ENCODE results near the gene RPL21. TPM values are rescaled to one million over a fixed set of nuclear protein-coding genes. Genes with fewer than 3 reads are reported as not detected.

The RPL21 gene
- total RNA-seq, 6 donors from 2014 or later: 158 to 853 (median 524) TPM

GRCh38 chr13:27236478-27236877, 14.9 kb upstream of the RPL21 start:
- Histone ChIP-seq H3K4me3 (no peak overlapping the region), H3K9me3 (no peaks in the 10 kb centered on the region), H3K36me3 (no peaks in the 10 kb centered on the region), H3K27me3 (no peaks in the 10 kb centered on the region), H3K27ac (no peak overlapping the region), H3K4me1 (no peaks in the 10 kb centered on the region)
- ATAC-seq (ENCODE audit: low FRiP score in 2 of 2) (no peak), DNase-seq (no peak)
- WGBS, 2 donors: 64 to 65% methylated on average over 2 of the region's 2 CpGs
- no peak for TF ChIP-seq POLR2AphosphoS5 (IDR thresholded peaks at IDR 0.05)
- TF ChIP-seq POLR2A (IDR thresholded peaks at IDR 0.05): no peak
- no peak for TF ChIP-seq CTCF (IDR thresholded peaks at IDR 0.05)
- TF ChIP-seq EP300 (IDR thresholded peaks at IDR 0.05): no peak

- H3K36me3 ChIP-seq: no peaks in the 10 kb centered on the region
- no peaks in the 10 kb centered on the region for H3K4me1 ChIP-seq
- H3K9me3 ChIP-seq: no peaks in the 10 kb centered on the region
- TF ChIP-seq POLR2A (IDR thresholded peaks at IDR 0.05) (no peak), EP300 (IDR thresholded peaks at IDR 0.05) (no peak), POLR2AphosphoS5 (IDR thresholded peaks at IDR 0.05) (no peak), CTCF (IDR thresholded peaks at IDR 0.05) (no peak)
- no peaks in the 10 kb centered on the region for H3K27me3 ChIP-seq
- ATAC-seq (ENCODE audit: low FRiP score in 2 of 2) (no peak), DNase-seq (no peak)
- no peak overlapping the region for H3K27ac ChIP-seq
- no peak overlapping the region for H3K4me3 ChIP-seq
- 88 to 89% methylated on average over 5 of the region's 5 CpGs for WGBS, 2 donors
Observed at GRCh38 chr13:27242702-27243101, 8.7 kb upstream of the RPL21 start.

- ATAC-seq (ENCODE audit: low FRiP score in 2 of 2) (no peak), DNase-seq (no peak)
- H3K27me3 ChIP-seq: no peaks in the 10 kb centered on the region
- no peak overlapping the region for H3K4me3 ChIP-seq
- H3K27ac ChIP-seq: no peak overlapping the region
- H3K36me3 ChIP-seq: no peaks in the 10 kb centered on the region
- TF ChIP-seq POLR2A (IDR thresholded peaks at IDR 0.05) (no peak), EP300 (IDR thresholded peaks at IDR 0.05) (no peak), CTCF (IDR thresholded peaks at IDR 0.05) (no peak), POLR2AphosphoS5 (IDR thresholded peaks at IDR 0.05) (no peak)
- H3K9me3 ChIP-seq: no peaks in the 10 kb centered on the region
- H3K4me1 ChIP-seq: peaks cover 5 to 11% (median 7%) of the 10 kb centered on the region in 4 donors
- 88 to 90% methylated on average over 7 of the region's 7 CpGs for WGBS, 2 donors
Observed at GRCh38 chr13:27245610-27246009, 5.7 kb upstream of the RPL21 start.

GRCh38 chr13:27250833-27251165, 559 bp upstream of the RPL21 start:
- Histone ChIP-seq H3K36me3 (peaks cover 0 to 20% (median 10%) of the 10 kb centered on the region in 4 donors), H3K27me3 (no peaks in the 10 kb centered on the region), H3K4me3 (peak overlapping the region; percentile 27 to 88 (median 76)), H3K9me3 (no peaks in the 10 kb centered on the region), H3K27ac (peak overlapping the region; percentile 93 to 97 (median 96)), H3K4me1 (peaks cover 23 to 50% (median 32%) of the 10 kb centered on the region in 4 donors)
- TF ChIP-seq CTCF (IDR thresholded peaks at IDR 0.05) (no peak), POLR2A (IDR thresholded peaks at IDR 0.05) (no peak), EP300 (IDR thresholded peaks at IDR 0.05) (no peak), POLR2AphosphoS5 (IDR thresholded peaks at IDR 0.05) (no peak)
- no peak for ATAC-seq (ENCODE audit: low FRiP score in 2 of 2)
- 1% methylated on average over 9 of the region's 9 CpGs for WGBS, 2 donors
- no peak for DNase-seq

GRCh38 chr13:27252467-27252866, 1.1 kb downstream of the RPL21 start:
- Histone ChIP-seq H3K9me3 (no peaks in the 10 kb centered on the region), H3K4me1 (peaks cover 23 to 50% (median 32%) of the 10 kb centered on the region in 4 donors), H3K27ac (peak overlapping the region; percentile 93 to 97 (median 96)), H3K27me3 (no peaks in the 10 kb centered on the region), H3K4me3 (peak overlapping the region; percentile 60 to 88 (median 76)), H3K36me3 (peaks cover 0 to 37% (median 25%) of the 10 kb centered on the region in 4 donors)
- no peak for DNase-seq
- TF ChIP-seq POLR2A (IDR thresholded peaks at IDR 0.05): no peak
- no peak for TF ChIP-seq POLR2AphosphoS5 (IDR thresholded peaks at IDR 0.05)
- TF ChIP-seq EP300 (IDR thresholded peaks at IDR 0.05): no peak
- no peak for TF ChIP-seq CTCF (IDR thresholded peaks at IDR 0.05)
- no peak for ATAC-seq (ENCODE audit: low FRiP score in 2 of 2)
